OCI-LY3 (cell line): ENCODE results near the gene ZNF546.

Source experiments
- EZH2phosphoT487 ChIP-seq: fragments of 200-600 bp; shearing (Covaris generic); IDR thresholded peaks from 2 replicates; pipeline ENCODE4 v1.6.1; 2018; ENCODE audit warnings: antibody characterized with exemption, mixed run types, low read depth
- TF ChIP-seq, protein P1 (sequence below): fragments of 200-600, 300-600 bp; sonication (generic); IDR thresholded peaks from 2 replicates; pipeline ENCODE4 v1.5.1; 2014; ENCODE audit warnings: antibody characterized with exemption, low read length, low read depth

DNA sequence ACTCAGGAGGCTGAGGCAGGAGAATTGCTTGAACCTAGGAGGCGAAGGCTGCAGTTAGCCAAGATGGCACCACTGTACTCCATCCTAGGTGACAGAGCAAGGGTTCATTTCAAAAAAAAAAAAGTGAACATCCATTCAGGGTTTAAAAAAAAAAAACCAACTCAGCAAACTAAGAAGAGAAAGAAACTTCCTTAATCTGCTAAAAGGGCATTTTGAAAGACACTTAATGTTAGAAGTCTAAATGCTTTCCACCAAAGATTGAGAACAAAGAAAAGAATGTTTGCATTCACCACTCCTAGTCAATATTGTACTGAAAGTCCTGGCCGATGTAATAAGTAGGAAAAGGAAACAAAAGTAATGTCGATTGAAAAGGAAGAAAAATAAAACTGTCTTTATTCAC, 33.0 kb upstream of the ZNF546 start:
- TF ChIP-seq, protein P1, sequence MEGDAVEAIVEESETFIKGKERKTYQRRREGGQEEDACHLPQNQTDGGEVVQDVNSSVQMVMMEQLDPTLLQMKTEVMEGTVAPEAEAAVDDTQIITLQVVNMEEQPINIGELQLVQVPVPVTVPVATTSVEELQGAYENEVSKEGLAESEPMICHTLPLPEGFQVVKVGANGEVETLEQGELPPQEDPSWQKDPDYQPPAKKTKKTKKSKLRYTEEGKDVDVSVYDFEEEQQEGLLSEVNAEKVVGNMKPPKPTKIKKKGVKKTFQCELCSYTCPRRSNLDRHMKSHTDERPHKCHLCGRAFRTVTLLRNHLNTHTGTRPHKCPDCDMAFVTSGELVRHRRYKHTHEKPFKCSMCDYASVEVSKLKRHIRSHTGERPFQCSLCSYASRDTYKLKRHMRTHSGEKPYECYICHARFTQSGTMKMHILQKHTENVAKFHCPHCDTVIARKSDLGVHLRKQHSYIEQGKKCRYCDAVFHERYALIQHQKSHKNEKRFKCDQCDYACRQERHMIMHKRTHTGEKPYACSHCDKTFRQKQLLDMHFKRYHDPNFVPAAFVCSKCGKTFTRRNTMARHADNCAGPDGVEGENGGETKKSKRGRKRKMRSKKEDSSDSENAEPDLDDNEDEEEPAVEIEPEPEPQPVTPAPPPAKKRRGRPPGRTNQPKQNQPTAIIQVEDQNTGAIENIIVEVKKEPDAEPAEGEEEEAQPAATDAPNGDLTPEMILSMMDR: no peak
- no peak for TF ChIP-seq EZH2phosphoT487
